B cell (primary cell): ENCODE data around the gene TEDDM1. TPM values are rescaled to one million over a fixed set of nuclear protein-coding genes. Genes with fewer than 3 reads are reported as not detected.
A peak's percentile ranks its signal among the peaks of the same experiment; 100 is the strongest.

Experiments
- ATAC-seq: fragments of 200-7000 bp; cut with Tn5 transposase; one replicate; pipeline ENCODE4 v1.10.0; 2021; ENCODE audit warnings: low read depth, mild to moderate bottlenecking, moderate number of reproducible peaks, moderate library complexity
- CTCF ChIA-PET: fragments of 350-600 bp; sonication (Branson Sonifier 250); formaldehyde crosslinking; loops from one replicate; lab custom pipeline; 2021; ENCODE audit warnings: antibody characterized with exemption, inconsistent platforms; lab: Charles Lee
- POLR2A ChIA-PET: fragments of 350-600 bp; sonication (Branson Sonifier 250); formaldehyde crosslinking; loops from one replicate; lab custom pipeline; 2021; ENCODE audit warnings: antibody characterized with exemption; lab: Charles Lee
- DNase-seq: peaks from one replicate; pipeline ENCODE4 v3.0.0; 2013
- H2AFZ ChIP-seq: 2 replicates; pipeline ENCODE4 v1.6.1; 2012; ENCODE audit warnings: mild to moderate bottlenecking, low read depth, low read length; ENCODE audit not compliant: insufficient read depth, poor library complexity, severe bottlenecking
- H3K27ac ChIP-seq, 2 donors: 1 replicate in 1 of 2; 2 replicates in 1 of 2; pipeline ENCODE4 v1.5.1; 2012 to 2013; ENCODE audit warnings: low read length in 2 of 2, mild to moderate bottlenecking in 2 of 2, moderate library complexity in 1 of 2
- H3K27me3 ChIP-seq, 4 experiments: fragments of 200-600 bp in 1 of 4; sonication (generic) in 1 of 4; replicated peaks in 1 of 4; 1 replicate in 2 of 4; 2 replicates in 2 of 4; pipeline versions ENCODE4 v1.6.1 to v1.7.0; 2013 to 2016; ENCODE audit warnings: low read length in 3 of 4, mild to moderate bottlenecking in 2 of 4, mixed read lengths in 1 of 4, moderate library complexity in 1 of 4; ENCODE audit not compliant: insufficient read depth in 4 of 4, control insufficient read depth in 3 of 4; ENCODE audit errors: control extremely low read depth in 1 of 4
- H3K36me3 ChIP-seq, 2 experiments: replicated peaks in 1 of 2; 1 replicate in 1 of 2; 2 replicates in 1 of 2; pipeline versions ENCODE4 v1.6.1 to v1.7.1; 2013; ENCODE audit warnings: low read length in 1 of 2; ENCODE audit not compliant: insufficient read depth in 2 of 2, control insufficient read depth in 1 of 2; ENCODE audit errors: control extremely low read depth in 1 of 2, extremely low read depth in 1 of 2
- H3K4me1 ChIP-seq, 2 donors: fragments of 200-600 bp in 1 of 2; sonication (generic) in 1 of 2; 1 replicate in 1 of 2; 2 replicates in 1 of 2; pipeline versions ENCODE4 v1.5.1 to v1.6.1; 2013 to 2017; ENCODE audit warnings: low read length in 2 of 2; ENCODE audit not compliant: control insufficient read depth in 2 of 2, insufficient read depth in 2 of 2
- H3K4me2 ChIP-seq: replicated peaks from 2 replicates; pipeline ENCODE3; 2012; ENCODE audit warnings: mild to moderate bottlenecking, low read depth, low read length; ENCODE audit not compliant: poor library complexity, severe bottlenecking
- H3K4me3 ChIP-seq, 5 experiments: fragments of 200-600 bp in 1 of 5; sonication (generic) in 1 of 5; 1 replicate in 3 of 5; 2 replicates in 2 of 5; pipeline versions ENCODE4 v1.5.1 to v1.7.0; 2011 to 2016; ENCODE audit warnings: low read length in 4 of 5, mild to moderate bottlenecking in 4 of 5, low read depth in 2 of 5, control low read depth in 1 of 5, moderate library complexity in 1 of 5; ENCODE audit not compliant: insufficient read depth in 1 of 5; ENCODE audit errors: control extremely low read depth in 1 of 5, extremely low read depth in 1 of 5
- H3K79me2 ChIP-seq: fragments of 200-600 bp; sonication (generic); one replicate; pipeline ENCODE4 v1.6.0; 2016; ENCODE audit warnings: low read length; ENCODE audit not compliant: control insufficient read depth, insufficient read depth
- H3K9ac ChIP-seq: fragments of 200-600 bp; sonication (generic); 2 replicates; pipeline ENCODE4 v1.6.1; 2017; ENCODE audit warnings: mild to moderate bottlenecking, low read length, moderate library complexity
- H3K9me3 ChIP-seq, 3 donors: one replicate each; pipeline versions ENCODE4 v1.6.1 to v1.7.1; 2013; ENCODE audit warnings: low read length in 2 of 3; ENCODE audit not compliant: control insufficient read depth in 2 of 3, insufficient read depth in 1 of 3; ENCODE audit errors: control extremely low read depth in 1 of 3
- H4K20me1 ChIP-seq: 2 replicates; pipeline ENCODE4 v1.6.0; 2012; ENCODE audit warnings: mild to moderate bottlenecking, low read length; ENCODE audit not compliant: insufficient read depth, control insufficient read depth, poor library complexity, severe bottlenecking
- H3K27ac Mint-ChIP-seq: one replicate; pipeline ENCODE4 v1.8.0; 2021; ENCODE audit warnings: mixed read lengths
- H3K27me3 Mint-ChIP-seq: one replicate; pipeline ENCODE4 v1.8.0; 2021; ENCODE audit warnings: mixed read lengths
- H3K4me1 Mint-ChIP-seq: one replicate; pipeline ENCODE4 v1.8.0; 2021; ENCODE audit warnings: mixed read lengths
- H3K4me3 Mint-ChIP-seq: one replicate; pipeline ENCODE4 v1.8.0; 2021; ENCODE audit warnings: mixed read lengths
- H3K9me3 Mint-ChIP-seq: one replicate; pipeline ENCODE4 v1.8.0; 2022; ENCODE audit warnings: mixed read lengths; ENCODE audit not compliant: insufficient read depth
- EZH2 ChIP-seq: IDR thresholded peaks from 2 replicates; pipeline ENCODE4 v1.6.1; 2012; ENCODE audit warnings: borderline replicate concordance, low read depth, mild to moderate bottlenecking, moderate library complexity, low read length; ENCODE audit not compliant: insufficient read depth, poor library complexity, severe bottlenecking
- WGBS: methylation state at CpG from one replicate; pipeline ENCODE4 v1.1.5; 2013; ENCODE audit warnings: missing lambda C conversion rate; ENCODE audit not compliant: insufficient coverage; 5-methylcytosine and 5-hydroxymethylcytosine counted together
- intact Hi-C: fragments of 100-400 bp; cut with micrococcal nuclease; formaldehyde crosslinking; loops from one replicate; pipeline ENCODE4 v1.10.0; 2022
- polyA plus RNA-seq: library from polyadenylated mRNA; depleted of rRNA; stranded (reverse); fragments of >200 nt; gene quantifications from 2 replicates; pipeline ENCODE4 v1.2.3, GENCODE V29; 2012
- total RNA-seq, 2 donors: library from RNA; stranded (reverse); fragments of 120-200 nt in 1 of 2; gene quantifications; 1 replicate in 1 of 2; 2 replicates in 1 of 2; pipeline versions ENCODE4 v1.2.3 to v1.2.4, GENCODE V29; 2013 to 2022
- TF ChIP-seq, protein P1 (sequence below): fragments of 200-600 bp; IDR thresholded peaks from one replicate; pipeline ENCODE4 v1.8.0; 2022; ENCODE audit warnings: antibody characterized with exemption, mild to moderate bottlenecking

Gene TEDDM1
- total and polyA plus RNA-seq, 2 donors (not counting 1 experiment from before 2014, with no cell fraction given), result not detected

- ChIA-PET CTCF (no interaction called here), POLR2A (no interaction called here)
- ATAC-seq (no peak), DNase-seq (no peak)
- no peak for TF ChIP-seq EZH2
- no peaks in the 10 kb centered on the region for H3K79me2 ChIP-seq
- H3K4me2 ChIP-seq, result no peak overlapping the region
- no peaks in the 10 kb centered on the region for H3K27me3 ChIP-seq
- no peak overlapping the region for H2AFZ ChIP-seq
- intact Hi-C loops, result no loop called here
- H3K36me3 ChIP-seq, result no peaks in the 10 kb centered on the region
- WGBS, result 100% methylated on average over 4 of the region's 7 CpGs
- H3K9me3 ChIP-seq, result no peaks in the 10 kb centered on the region
- no peaks in the 10 kb centered on the region for H4K20me1 ChIP-seq
- Mint-ChIP-seq H3K9me3 (no peaks in the 10 kb centered on the region), H3K4me3 (no peak overlapping the region), H3K4me1 (peaks cover 16% of the 10 kb centered on the region), H3K27ac (no peak overlapping the region), H3K27me3 (no peaks in the 10 kb centered on the region)
- no peak overlapping the region for H3K9ac ChIP-seq
- H3K4me3 ChIP-seq, result no peak overlapping the region
- H3K4me1 ChIP-seq, result peaks cover 0 to 7% of the 10 kb centered on the region in 2 donors
- H3K27ac ChIP-seq, result no peak overlapping the region
Observed at GRCh38 chr1:182431278-182431677, 30.8 kb upstream of the TEDDM1 start.

GRCh38 chr1:182430263-182431068, 30.0 kb upstream of the TEDDM1 start:
- ATAC-seq (peak; percentile 45), DNase-seq (no peak)
- Histone ChIP-seq H3K9me3 (no peaks in the 10 kb centered on the region), H3K79me2 (no peaks in the 10 kb centered on the region), H3K9ac (no peak overlapping the region), H4K20me1 (no peaks in the 10 kb centered on the region), H3K4me2 (no peak overlapping the region), H3K4me3 (no peak overlapping the region), H3K27ac (no peak overlapping the region), H3K4me1 (peaks cover 0 to 8% of the 10 kb centered on the region in 2 donors), H3K36me3 (no peaks in the 10 kb centered on the region), H2AFZ (no peak overlapping the region), H3K27me3 (no peaks in the 10 kb centered on the region)
- Mint-ChIP-seq H3K27ac (no peak overlapping the region), H3K4me3 (peak overlapping the region; percentile 19), H3K4me1 (peaks cover 17% of the 10 kb centered on the region), H3K9me3 (no peaks in the 10 kb centered on the region), H3K27me3 (no peaks in the 10 kb centered on the region)
- TF ChIP-seq EZH2, result no peak
- TF ChIP-seq, protein P1, sequence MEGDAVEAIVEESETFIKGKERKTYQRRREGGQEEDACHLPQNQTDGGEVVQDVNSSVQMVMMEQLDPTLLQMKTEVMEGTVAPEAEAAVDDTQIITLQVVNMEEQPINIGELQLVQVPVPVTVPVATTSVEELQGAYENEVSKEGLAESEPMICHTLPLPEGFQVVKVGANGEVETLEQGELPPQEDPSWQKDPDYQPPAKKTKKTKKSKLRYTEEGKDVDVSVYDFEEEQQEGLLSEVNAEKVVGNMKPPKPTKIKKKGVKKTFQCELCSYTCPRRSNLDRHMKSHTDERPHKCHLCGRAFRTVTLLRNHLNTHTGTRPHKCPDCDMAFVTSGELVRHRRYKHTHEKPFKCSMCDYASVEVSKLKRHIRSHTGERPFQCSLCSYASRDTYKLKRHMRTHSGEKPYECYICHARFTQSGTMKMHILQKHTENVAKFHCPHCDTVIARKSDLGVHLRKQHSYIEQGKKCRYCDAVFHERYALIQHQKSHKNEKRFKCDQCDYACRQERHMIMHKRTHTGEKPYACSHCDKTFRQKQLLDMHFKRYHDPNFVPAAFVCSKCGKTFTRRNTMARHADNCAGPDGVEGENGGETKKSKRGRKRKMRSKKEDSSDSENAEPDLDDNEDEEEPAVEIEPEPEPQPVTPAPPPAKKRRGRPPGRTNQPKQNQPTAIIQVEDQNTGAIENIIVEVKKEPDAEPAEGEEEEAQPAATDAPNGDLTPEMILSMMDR, result no peak
- intact Hi-C loops, result no loop called here
- ChIA-PET CTCF (interaction anchor here (0.9 kb wide), 1 partner anchor 32 kb away, joined by 5 read pairs; no protein-coding TSS in a partner anchor), POLR2A (no interaction called here)
- 40% methylated on average over 3 of the region's 11 CpGs for WGBS
